ENCODE results near the gene ENSA. TPM values are rescaled to one million over a fixed set of nuclear protein-coding genes. Genes with fewer than 3 reads are reported as not detected.
"Not testable (repeated sequence)": the region's sequence is repeated elsewhere in the genome, so short reads cannot be mapped to it uniquely, and the experiment has no call there.

ENSA gene
- total RNA-seq, 1 experiment from 2014 or later, result 194 TPM

DNA sequence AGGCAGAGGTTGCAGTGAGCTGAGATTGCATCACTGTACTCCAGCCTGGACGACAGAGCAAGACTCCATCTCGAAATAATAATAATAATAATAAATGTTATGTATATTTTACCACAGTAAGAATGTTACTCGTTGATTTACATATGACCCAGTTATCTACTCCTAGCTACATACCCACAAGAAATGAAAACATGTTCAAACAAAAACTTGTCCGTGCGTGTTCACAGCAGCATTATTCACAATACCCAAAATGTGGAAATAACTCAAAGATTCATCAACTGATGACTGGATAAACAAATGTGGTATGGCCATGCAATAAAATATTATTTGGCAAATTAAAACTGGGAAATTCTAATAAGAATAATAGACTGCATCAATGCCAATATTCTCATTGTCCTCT is 31.7 kb upstream of the ENSA start:
- H4K20me1 ChIP-seq (ENCODE audit: low read length), result no peaks in the 10 kb centered on the region
- BruUV-seq (replicated peaks), result no TSS peak
- no peaks in the 10 kb centered on the region for H3K9me2 ChIP-seq (replicated peaks; ENCODE audit: low read length)
- ATAC-seq (no peak), DNase-seq (no peak)
- H3K27me3 ChIP-seq (ENCODE audit: low read length), result no peaks in the 10 kb centered on the region
- no peaks in the 10 kb centered on the region for H3K4me1 ChIP-seq (ENCODE audit: insufficient read depth, low read length)
- CTCF ChIA-PET, result no interaction called here
- H3K36me3 ChIP-seq (ENCODE audit: low read depth, low read length), result peaks cover 14% of the 10 kb centered on the region
- POLR2A ChIA-PET (ENCODE audit: unreplicated experiment), result no interaction called here
- no peak overlapping the region for H3K27ac ChIP-seq (ENCODE audit: low read length)
- TF ChIP-seq EZH2phosphoT487 (IDR thresholded peaks at IDR 0.05; ENCODE audit: borderline replicate concordance, low read length) (no peak), CTCF (conservative IDR thresholded peaks at IDR 0.05; ENCODE audit: low read depth, low read length) (no peak), EZH2 (IDR thresholded peaks at IDR 0.05; ENCODE audit: low read length, unreplicated experiment) (no peak)
- H2AFZ ChIP-seq (ENCODE audit: low read length), result no peak overlapping the region
- intact Hi-C loops (cut with micrococcal nuclease), result no loop called here
- no peak overlapping the region for H3K4me2 ChIP-seq (ENCODE audit: low read length)
- no peaks in the 10 kb centered on the region for H3K79me2 ChIP-seq (ENCODE audit: low read length)
- H3K9me3 ChIP-seq (ENCODE audit: low read length), result no peaks in the 10 kb centered on the region
- H3K4me3 ChIP-seq (ENCODE audit: low read length), result no peak overlapping the region
- H3K9ac ChIP-seq (ENCODE audit: low read length), result no peak overlapping the region
- no peaks in the 10 kb centered on the region for H3F3A ChIP-seq (ENCODE audit: low read length, unreplicated experiment)

DNA sequence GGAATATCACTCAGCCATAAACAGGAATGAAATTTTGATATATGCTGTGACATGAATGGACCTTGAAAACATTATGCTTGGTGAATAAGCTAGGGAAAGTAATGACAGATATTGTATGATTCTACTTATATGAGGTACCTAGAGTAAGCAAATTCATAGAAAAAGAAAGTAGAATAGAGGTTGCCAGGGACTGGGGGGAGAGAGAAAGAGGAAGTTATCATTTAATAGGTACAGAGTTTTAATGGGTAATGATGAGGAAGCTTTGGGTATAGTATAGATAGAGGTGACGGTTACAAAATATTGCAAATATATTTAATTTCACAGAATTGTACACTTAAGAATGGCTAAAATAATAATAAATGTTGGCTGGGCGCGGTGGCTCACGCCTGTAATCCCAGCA is 31.2 kb upstream of the ENSA start:
- Histone ChIP-seq H3F3A (ENCODE audit: low read length, unreplicated experiment) (no peaks in the 10 kb centered on the region), H3K9ac (ENCODE audit: low read length) (no peak overlapping the region), H4K20me1 (ENCODE audit: low read length) (no peaks in the 10 kb centered on the region), H3K9me3 (ENCODE audit: low read length) (no peaks in the 10 kb centered on the region), H3K27me3 (ENCODE audit: low read length) (no peaks in the 10 kb centered on the region), H3K36me3 (ENCODE audit: low read depth, low read length) (peaks cover 14% of the 10 kb centered on the region), H2AFZ (ENCODE audit: low read length) (no peak overlapping the region), H3K4me2 (ENCODE audit: low read length) (no peak overlapping the region), H3K4me3 (ENCODE audit: low read length) (no peak overlapping the region), H3K27ac (ENCODE audit: low read length) (no peak overlapping the region), H3K4me1 (ENCODE audit: insufficient read depth, low read length) (no peaks in the 10 kb centered on the region), H3K9me2 (replicated peaks; ENCODE audit: low read length) (no peaks in the 10 kb centered on the region), H3K79me2 (ENCODE audit: low read length) (no peaks in the 10 kb centered on the region)
- no peak for TF ChIP-seq EZH2phosphoT487 (IDR thresholded peaks at IDR 0.05; ENCODE audit: borderline replicate concordance, low read length)
- no peak for TF ChIP-seq EZH2 (IDR thresholded peaks at IDR 0.05; ENCODE audit: low read length, unreplicated experiment)
- TF ChIP-seq CTCF (conservative IDR thresholded peaks at IDR 0.05; ENCODE audit: low read depth, low read length), result no peak
- intact Hi-C loops (cut with micrococcal nuclease), result no loop called here
- no peak for ATAC-seq
- POLR2A ChIA-PET (ENCODE audit: unreplicated experiment), result no interaction called here
- no peak for DNase-seq
- no TSS peak for BruUV-seq (replicated peaks)
- CTCF ChIA-PET, result no interaction called here

GRCh38 chr1:150657064-150657463 is 27.7 kb upstream of the ENSA start:
- H3K4me1 ChIP-seq (ENCODE audit: insufficient read depth, low read length); CTCF ChIA-PET; H3K9ac ChIP-seq (ENCODE audit: low read length); DNase-seq; H3K79me2 ChIP-seq (ENCODE audit: low read length); BruUV-seq (replicated peaks); H3F3A ChIP-seq (ENCODE audit: low read length, unreplicated experiment); H3K9me2 ChIP-seq (replicated peaks; ENCODE audit: low read length); H3K27ac ChIP-seq (ENCODE audit: low read length); H3K4me2 ChIP-seq (ENCODE audit: low read length); H4K20me1 ChIP-seq (ENCODE audit: low read length); H3K27me3 ChIP-seq (ENCODE audit: low read length); H3K4me3 ChIP-seq (ENCODE audit: low read length); H2AFZ ChIP-seq (ENCODE audit: low read length); H3K9me3 ChIP-seq (ENCODE audit: low read length); ATAC-seq: not testable (repeated sequence)
- POLR2A ChIA-PET (ENCODE audit: unreplicated experiment), result interaction anchor here (0.5 kb wide), 1 partner anchor 431 kb away, joined by 3 read pairs; no protein-coding TSS in a partner anchor
- H3K36me3 ChIP-seq (ENCODE audit: low read depth, low read length), result peaks cover 14% of the 10 kb centered on the region
- intact Hi-C loops (cut with micrococcal nuclease), result loop anchor here (5.0 kb wide), 1 partner anchor 40 kb away; the partner anchor contains the start of gene GOLPH3L

DNA sequence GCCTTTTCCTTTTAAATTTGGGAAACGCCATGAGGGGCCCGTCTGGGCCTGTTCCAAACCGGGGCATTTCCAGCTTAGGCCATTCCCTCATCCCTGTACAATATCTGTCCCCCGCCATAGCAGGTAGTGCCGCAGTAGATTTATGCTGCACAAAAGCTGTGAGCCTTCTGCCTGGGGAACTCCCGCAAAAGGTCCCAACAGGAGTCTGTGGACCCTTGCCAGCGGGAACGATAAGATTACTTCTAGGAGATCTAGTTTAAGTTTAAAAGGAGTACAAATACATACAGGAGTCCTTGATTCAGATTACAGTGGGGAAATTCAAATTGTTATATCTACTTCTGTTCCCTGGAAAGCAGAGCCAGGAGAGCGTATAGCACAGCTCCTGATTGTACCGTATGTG is 25.2 kb upstream of the ENSA start:
- H3K79me2 ChIP-seq (ENCODE audit: low read length); H2AFZ ChIP-seq (ENCODE audit: low read length); DNase-seq; H3K27ac ChIP-seq (ENCODE audit: low read length); CTCF ChIA-PET; H3K9me2 ChIP-seq (replicated peaks; ENCODE audit: low read length); H4K20me1 ChIP-seq (ENCODE audit: low read length); H3K4me3 ChIP-seq (ENCODE audit: low read length); H3K9ac ChIP-seq (ENCODE audit: low read length); ATAC-seq; H3F3A ChIP-seq (ENCODE audit: low read length, unreplicated experiment); H3K36me3 ChIP-seq (ENCODE audit: low read depth, low read length); H3K27me3 ChIP-seq (ENCODE audit: low read length); H3K4me1 ChIP-seq (ENCODE audit: insufficient read depth, low read length); H3K9me3 ChIP-seq (ENCODE audit: low read length); POLR2A ChIA-PET (ENCODE audit: unreplicated experiment); BruUV-seq (replicated peaks); H3K4me2 ChIP-seq (ENCODE audit: low read length): not testable (repeated sequence)
- intact Hi-C loops (cut with micrococcal nuclease), result loop anchor here (5.0 kb wide), 1 partner anchor 43 kb away; the partner anchor contains the start of gene GOLPH3L
